IPS-NIHi7 (cell line): ENCODE measurements around the gene SNX12.

Source experiments
- DNase-seq: peaks from one replicate; pipeline ENCODE4 v3.0.0; 2012; ENCODE audit warnings: mixed read lengths; ENCODE audit errors: extremely low spot score

SNX12 gene

GRCh38 chrX:71068044-71068918 lies at the start of gene SNX12:
SNX12 (minus strand) TSS chrX:71068334; CDS start chrX:71068306, 28 bp downstream.
- DNase-seq, result peak; percentile 85

DNA sequence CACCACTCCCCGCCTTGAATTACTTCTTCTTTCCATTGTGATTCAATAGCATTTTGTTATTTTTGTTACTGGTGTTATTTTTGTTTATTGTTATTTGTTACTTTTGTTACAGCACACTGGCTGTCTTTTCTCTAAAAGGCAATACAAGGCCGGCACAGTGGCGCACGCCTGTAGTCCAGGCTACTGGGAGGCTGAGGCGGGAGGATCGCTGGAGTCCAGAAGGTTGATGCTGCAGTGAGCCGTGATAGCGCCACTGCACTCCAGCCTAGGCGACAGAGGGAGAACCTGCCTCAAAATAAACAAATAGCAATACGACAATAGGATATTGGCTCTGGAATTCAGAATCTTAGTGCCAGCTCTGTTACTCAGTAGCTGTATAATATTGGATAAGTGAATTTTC lies 49.2 kb upstream of the SNX12 start:
- DNase-seq, result no peak

DNA sequence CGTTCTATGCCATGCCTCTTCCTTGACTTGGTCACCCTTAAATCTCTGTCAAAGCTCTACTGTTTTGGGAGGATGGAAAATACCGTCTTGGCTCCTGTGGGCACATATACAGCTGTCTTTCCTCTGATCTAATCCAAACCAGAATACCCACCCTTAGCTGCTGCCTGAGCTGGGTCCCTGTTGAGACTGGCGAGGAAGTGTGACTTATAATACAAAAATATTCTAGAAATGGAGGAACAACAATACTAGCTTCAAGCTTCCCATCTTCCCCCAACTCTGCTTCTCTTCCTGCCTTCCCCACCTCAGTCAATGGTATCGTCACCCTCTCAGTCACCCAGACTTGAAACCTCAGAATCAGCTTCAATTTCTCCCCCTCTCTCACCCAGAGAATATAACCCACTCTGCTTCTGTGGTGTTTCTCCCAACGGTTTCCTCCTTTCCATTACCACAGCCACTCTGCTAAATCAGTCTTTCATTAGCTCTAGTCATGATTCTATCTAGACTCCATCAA lies 43.8 kb upstream of the SNX12 start:
- DNase-seq, result no peak

DNA sequence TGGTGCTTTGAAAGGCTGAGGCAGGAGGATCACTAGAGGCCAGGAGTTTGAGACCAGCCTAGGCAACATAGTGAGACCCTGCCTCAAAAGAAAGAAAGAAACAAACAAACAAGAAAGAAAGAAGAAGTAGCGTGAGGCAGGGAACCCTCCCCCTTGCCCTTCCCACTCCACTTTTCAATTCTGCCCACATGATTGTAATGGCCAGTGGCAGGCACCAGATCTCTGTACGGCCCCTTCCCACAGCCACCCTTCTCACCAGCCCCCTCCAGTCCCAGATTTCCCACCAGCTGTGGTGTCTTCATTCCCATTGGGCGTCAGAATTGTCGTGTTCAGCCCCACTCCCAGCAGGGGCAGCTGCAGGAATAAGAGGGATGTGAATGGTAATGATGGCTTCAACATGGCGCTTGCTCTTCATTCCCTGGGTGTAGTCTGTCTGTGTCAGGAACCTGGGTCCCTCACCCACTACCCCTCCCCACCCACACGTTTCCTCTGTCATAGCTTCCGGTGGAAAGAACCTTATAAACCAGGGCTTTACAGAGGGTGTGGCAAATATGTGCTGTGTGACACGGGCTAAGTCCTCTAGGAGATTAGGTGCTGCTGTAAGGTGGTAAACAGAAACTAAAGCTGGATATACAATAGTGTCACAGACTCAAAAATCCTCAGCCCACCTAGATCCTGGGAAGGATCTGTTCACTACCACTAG lies 43.2 kb upstream of the SNX12 start, which contains the start of gene IL2RG:
Gene IL2RG (minus strand): TSS at position 437 of the 703 bp plus-strand sequence. CDS start 38 bp downstream, at position 399.
- DNase-seq, result no peak

GRCh38 chrX:71109051-71109450 lies 40.9 kb upstream of the SNX12 start:
- DNase-seq, result no peak

GRCh38 chrX:71107762-71108360 lies 39.7 kb upstream of the SNX12 start:
- no peak for DNase-seq

DNA sequence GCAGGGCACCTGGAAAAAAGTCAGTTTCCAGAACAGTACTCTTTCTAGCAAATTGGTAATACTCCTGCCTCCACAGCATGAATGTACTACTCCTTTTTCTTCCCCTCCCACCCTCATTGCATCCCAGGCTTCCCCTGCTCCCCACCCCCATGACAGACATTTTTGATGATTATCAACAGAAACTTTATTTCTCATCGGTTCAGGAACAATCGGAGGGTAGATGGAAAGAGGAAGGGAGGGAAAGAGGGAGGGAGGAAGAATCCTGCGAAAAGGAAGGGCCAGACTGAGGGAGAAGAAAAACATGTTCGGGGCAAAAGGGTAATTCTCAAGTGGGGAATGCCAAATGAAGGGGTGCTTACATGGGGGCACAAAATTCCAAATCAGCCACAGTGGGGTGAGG lies 39.1 kb upstream of the SNX12 start:
- no peak for DNase-seq

GRCh38 chrX:71106427-71106826 lies 38.3 kb upstream of the SNX12 start, which contains the start of gene CXorf65:
CXorf65 (minus strand) TSS chrX:71106740; CDS start chrX:71106556, 184 bp downstream.
- DNase-seq, result no peak

DNA sequence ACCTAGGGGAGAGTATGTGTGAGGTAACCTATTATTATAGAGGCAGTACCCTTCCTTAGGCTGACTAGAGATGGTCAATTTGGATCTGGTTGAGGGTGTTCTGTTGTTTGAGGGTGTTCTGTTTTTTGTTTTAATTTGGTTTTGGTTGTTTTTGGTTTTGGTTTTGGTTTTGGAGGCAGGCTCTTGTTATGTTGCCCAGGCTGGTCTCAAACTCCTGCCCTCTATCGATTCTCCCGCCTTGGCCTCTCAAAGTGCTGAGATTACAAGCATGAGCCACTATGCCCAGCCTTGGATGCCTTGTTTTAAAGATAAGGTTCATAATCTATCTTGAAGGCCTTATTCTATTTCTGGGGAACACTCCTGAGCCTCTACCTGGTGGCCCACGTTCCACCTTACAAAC lies 37.5 kb upstream of the SNX12 start:
- DNase-seq, result no peak

GRCh38 chrX:71103110-71103983 lies 35.2 kb upstream of the SNX12 start:
- peak; percentile 66 for DNase-seq

GRCh38 chrX:71102292-71102691 lies 34.2 kb upstream of the SNX12 start:
- DNase-seq, result no peak

DNA sequence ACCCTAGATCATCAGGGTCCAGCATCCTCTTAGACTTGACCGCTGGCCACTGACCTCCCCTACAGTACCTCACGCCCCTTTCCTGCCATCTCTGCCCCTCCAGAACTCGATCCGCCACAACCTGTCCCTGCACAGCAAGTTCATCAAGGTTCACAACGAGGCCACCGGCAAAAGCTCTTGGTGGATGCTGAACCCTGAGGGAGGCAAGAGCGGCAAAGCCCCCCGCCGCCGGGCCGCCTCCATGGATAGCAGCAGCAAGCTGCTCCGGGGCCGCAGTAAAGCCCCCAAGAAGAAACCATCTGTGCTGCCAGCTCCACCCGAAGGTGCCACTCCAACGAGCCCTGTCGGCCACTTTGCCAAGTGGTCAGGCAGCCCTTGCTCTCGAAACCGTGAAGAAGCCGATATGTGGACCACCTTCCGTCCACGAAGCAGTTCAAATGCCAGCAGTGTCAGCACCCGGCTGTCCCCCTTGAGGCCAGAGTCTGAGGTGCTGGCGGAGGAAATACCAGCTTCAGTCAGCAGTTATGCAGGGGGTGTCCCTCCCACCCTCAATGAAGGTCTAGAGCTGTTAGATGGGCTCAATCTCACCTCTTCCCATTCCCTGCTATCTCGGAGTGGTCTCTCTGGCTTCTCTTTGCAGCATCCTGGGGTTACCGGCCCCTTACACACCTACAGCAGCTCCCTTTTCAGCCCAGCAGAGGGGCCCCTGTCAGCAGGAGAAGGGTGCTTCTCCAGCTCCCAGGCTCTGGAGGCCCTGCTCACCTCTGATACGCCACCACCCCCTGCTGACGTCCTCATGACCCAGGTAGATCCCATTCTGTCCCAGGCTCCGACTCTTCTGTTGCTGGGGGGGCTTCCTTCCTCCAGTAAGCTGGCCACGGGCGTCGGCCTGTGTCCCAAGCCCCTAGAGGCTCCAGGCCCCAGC lies 32.7 kb upstream of the SNX12 start:
- DNase-seq, result no peak

GRCh38 chrX:71099736-71100135 lies 31.6 kb upstream of the SNX12 start:
- DNase-seq, result no peak

- DNase-seq, result no peak
Measured at GRCh38 chrX:71098951-71099506, 30.9 kb upstream of the SNX12 start.

GRCh38 chrX:71098302-71098701 lies 30.2 kb upstream of the SNX12 start:
- DNase-seq, result no peak

- DNase-seq, result no peak
Measured at GRCh38 chrX:71096760-71097032, 28.6 kb upstream of the SNX12 start.

- no peak for DNase-seq
Measured at GRCh38 chrX:71095981-71096759, 28.0 kb upstream of the SNX12 start.

- peak; percentile 88 for DNase-seq
Measured at GRCh38 chrX:71095555-71095980, 27.4 kb upstream of the SNX12 start, which contains the start of gene FOXO4. FOXO4 (plus strand) TSS chrX:71095851; CDS start chrX:71096529, 678 bp downstream.

GRCh38 chrX:71095033-71095432 lies 26.9 kb upstream of the SNX12 start:
- no peak for DNase-seq
